GM18858 (cell line): Measurements from ENCODE around the gene CENPU.
A peak's percentile ranks its signal among the peaks of the same experiment; 100 is the strongest.
"Not testable (repeated sequence)": the region's sequence is repeated elsewhere in the genome, so short reads cannot be mapped to it uniquely, and the experiment has no call there.

Experiments
- ATAC-seq: cut with Tn5 transposase; IDR thresholded peaks from one replicate; pipeline ENCODE4 v1.9.1; 2021; ENCODE audit not compliant: unreplicated experiment

The CENPU gene

GRCh38 chr4:184733654-184734524 is at the start of gene CENPU:
TSS of gene CENPU (minus strand) at chr4:184734096. CDS start at chr4:184734062, 34 bp downstream.
- peak; percentile 89 for ATAC-seq

DNA sequence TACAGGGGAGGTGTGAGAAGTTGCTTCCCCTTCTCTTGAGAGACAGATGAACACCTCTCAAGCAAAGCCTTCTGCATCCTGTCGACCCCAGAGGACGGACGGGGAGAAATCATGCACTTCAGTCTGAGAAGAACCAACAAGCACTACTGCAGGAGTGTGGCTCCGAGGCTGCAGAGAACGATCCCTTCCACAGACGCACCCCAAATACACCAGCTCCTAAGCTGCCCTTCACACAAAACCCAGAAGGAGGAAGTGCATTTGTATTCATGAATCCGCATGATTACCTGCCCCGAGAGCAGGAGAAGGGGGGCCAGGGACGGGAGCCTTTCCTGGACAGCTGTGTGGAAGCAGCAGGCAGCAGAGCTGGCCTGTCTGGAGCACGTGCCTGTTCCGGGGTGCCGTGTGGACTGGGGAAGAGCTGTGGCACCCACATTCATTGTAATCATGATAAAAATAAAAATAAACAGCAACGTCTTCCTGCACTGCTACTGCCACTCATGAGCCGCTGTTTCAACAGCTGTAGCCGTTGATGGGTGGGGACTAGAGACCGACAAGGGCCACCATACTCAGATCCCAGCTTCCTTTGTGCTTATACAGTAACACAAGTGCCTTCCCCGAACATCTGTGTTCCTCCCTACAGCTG is 49.0 kb upstream of the CENPU start:
- ATAC-seq, result no peak

- ATAC-seq, result not testable (repeated sequence)
These were observed 45.3 kb upstream of the CENPU start for GRCh38 chr4:184779160-184779559.

GRCh38 chr4:184778325-184778724 is 44.4 kb upstream of the CENPU start:
- no peak for ATAC-seq

- no peak for ATAC-seq
These were observed 42.9 kb upstream of the CENPU start for GRCh38 chr4:184776821-184777220.

GRCh38 chr4:184775854-184776555 is 42.1 kb upstream of the CENPU start:
- ATAC-seq, result no peak

DNA sequence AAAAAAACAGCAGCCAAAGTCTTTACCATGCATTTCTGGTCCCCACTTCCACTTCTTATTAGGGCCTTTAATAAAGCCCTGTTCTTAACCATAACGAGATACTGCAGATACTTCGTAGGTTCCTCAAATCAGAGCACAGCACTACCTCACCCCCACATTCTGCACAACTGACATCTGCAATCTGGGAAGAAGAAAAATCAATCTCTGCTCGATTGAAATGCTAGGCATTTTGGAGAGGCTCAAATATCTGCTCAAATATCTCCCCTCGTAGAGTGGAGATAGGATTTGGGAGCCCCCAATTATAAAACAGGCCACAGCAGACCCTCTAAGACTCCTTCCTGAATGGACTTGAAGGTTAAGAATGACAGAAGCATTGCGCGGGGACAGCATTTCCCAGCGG is 40.3 kb upstream of the CENPU start:
- no peak for ATAC-seq

DNA sequence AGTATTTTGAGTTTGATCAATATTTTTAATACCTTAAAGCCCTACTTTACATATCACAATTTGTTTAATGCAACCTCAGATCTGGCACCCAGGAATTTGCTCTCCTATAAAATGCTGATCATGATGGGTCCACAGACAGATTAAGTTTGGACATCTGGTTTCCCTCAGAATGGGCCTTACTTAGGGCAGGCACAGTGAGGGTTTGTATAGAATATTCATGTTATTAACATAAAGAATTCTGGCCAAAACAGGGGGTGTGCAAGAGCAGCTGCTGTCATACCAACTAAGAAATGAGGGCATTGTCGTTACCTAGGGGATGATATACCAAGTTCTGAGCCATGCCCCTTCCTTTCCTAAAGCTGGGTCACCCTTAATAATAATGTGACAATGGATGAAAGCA is 37.5 kb upstream of the CENPU start:
- no peak for ATAC-seq

DNA sequence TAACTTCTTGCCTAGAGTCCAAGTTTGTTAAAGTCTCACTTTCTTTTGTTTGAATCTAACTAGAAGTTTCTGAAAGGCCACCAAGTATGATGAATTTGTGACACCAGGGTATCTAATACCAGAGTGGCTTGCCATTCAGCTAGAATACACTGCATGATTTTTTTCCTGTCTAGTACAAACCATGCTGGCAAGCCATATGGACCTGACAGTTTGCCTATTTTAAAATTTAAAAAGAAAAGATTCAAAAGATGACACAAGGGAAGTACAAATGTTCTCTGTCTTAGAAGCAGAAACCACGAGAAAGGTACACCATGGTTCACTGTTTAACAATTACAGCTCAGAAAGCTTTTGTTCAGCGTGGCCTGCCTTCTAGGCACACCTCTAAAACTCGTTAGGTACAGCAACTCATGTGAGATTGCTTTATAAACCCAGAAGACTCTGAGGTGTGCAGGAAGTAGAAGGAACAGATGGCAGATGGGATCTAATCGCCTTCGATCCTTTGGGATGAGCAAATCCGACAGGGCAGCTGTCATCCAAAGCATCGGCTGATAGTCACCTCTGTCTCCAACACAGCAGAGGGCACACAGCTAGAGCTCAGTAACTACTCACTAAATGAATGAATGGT is 35.4 kb upstream of the CENPU start:
- no peak for ATAC-seq

- no peak for ATAC-seq
These were observed 34.4 kb upstream of the CENPU start for GRCh38 chr4:184768296-184768695.

GRCh38 chr4:184766446-184766845 is 32.5 kb upstream of the CENPU start:
- ATAC-seq, result no peak

GRCh38 chr4:184765473-184766340 is 31.8 kb upstream of the CENPU start:
- no peak for ATAC-seq

GRCh38 chr4:184764601-184765000 is 30.7 kb upstream of the CENPU start:
- ATAC-seq, result no peak

DNA sequence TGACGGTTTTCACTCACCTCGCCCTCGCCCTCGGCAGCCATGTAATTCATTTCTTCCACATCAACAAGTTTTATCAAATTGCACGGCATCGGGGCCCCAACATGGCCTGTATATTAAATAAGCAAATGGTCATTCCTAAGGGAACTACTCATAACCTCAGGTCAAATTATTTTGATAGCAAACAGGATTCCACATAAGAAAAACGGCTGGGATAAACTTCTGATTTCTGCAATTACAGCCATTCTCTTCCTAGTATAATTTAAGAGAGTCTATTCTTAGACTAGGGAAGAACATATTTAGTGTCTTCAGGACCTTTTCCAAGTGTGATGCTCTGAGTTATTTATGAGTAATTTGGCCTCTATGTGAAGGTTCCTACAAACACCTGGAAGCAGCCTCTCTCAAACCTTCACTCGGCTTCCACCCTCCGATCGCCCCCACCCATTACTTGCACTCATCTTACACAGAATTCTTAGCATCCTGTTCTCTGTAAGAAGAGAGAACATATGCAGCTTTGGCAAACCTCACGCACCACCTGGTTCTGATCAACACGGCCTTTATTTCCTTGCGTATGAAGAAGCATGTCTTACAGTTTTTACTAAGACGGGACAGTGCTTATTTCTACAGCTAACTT is 29.4 kb upstream of the CENPU start:
- no peak for ATAC-seq

GRCh38 chr4:184762100-184762499 is 28.2 kb upstream of the CENPU start:
- ATAC-seq, result peak; percentile 93

- ATAC-seq, result no peak
These were observed 26.8 kb upstream of the CENPU start for GRCh38 chr4:184760681-184761080.

DNA sequence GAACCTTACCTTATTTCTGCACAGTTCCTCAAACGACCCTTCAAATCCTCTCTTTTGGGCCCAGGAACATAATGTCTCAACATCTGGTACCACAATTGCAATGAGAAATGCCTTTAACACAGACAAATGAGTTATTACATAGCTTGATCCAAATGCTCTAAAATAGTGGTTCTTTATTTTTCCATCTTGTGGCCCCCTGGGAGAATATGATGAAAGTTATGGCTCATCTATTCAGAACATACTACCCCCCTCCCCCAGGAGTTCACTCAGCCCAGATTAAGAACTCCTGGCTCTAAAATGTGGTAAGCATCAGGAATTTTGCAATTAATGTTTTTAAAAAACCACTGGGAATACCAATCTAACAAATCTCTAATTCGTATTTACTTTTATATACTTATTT is 23.9 kb upstream of the CENPU start:
- ATAC-seq, result no peak

DNA sequence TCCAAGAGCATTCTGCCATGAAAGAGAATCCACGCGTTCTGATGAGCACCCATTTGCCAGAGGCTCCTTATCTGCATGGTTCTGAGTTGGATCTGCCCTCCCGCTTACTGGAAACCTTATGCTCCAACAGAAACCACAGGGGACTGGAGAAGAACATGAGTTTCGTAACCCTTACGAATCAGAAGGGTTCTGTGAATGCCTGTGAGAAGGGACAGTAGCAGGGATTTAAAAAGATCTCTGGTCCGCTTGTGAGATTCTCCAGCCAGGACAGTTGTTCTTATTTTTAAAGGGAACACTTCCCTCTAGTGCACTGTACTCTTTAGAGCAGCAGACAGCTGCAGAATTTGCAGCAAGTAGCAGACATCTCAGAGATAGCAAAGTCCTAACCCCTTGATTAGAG is 22.5 kb upstream of the CENPU start:
- ATAC-seq, result no peak

DNA sequence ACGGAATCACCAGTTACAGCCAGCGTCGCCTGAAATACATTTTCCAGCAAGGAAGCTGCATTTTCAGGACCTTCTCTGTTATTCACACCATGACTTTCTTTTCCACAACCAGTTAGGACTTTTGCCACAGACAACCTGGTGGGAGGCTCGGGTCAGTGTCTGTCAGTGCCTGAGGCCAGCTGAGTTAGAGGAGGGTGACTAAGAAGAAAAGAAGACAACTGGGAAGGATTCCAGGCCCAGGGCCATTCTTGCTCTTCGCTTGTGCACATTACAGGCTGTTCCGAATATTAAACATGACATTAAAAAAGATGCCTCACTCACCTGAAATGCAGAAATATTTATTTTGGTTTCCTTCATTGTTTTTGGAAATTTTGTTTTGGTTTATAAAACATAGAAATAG is 21.4 kb upstream of the CENPU start:
- ATAC-seq, result no peak
